Ovary (tissue), 9 donors: ENCODE results near the gene SPIC. TPM values are rescaled to one million over a fixed set of nuclear protein-coding genes. Genes with fewer than 3 reads are reported as not detected.

ENCODE experiments used
- DNase-seq, 5 donors: peaks; one replicate each; pipeline ENCODE4 v3.0.0-alpha.2; 2019 to 2020
- H3K27ac ChIP-seq, 2 donors: fragments of 200-600 bp; one replicate each; pipeline versions ENCODE4 v1.5.1 to v1.8.0; 2019 to 2022
- H3K27me3 ChIP-seq: fragments of 200-600 bp; one replicate; pipeline ENCODE4 v1.8.0; 2022
- H3K36me3 ChIP-seq: fragments of 200-600 bp; sonication (generic); one replicate; pipeline ENCODE4 v1.5.1; 2019
- H3K4me1 ChIP-seq: one replicate; pipeline ENCODE4 v1.8.1; 2013; ENCODE audit warnings: mild to moderate bottlenecking, moderate library complexity; ENCODE audit not compliant: insufficient read depth
- H3K4me3 ChIP-seq: fragments of 200-600 bp; sonication (generic); one replicate; pipeline ENCODE4 v1.5.1; 2017
- H3K9me3 ChIP-seq, 2 donors: fragments of 200-600 bp in 1 of 2; sonication (generic) in 1 of 2; one replicate each; pipeline versions ENCODE4 v1.5.1 to v1.8.1; 2013 to 2019; ENCODE audit warnings: mild to moderate bottlenecking in 1 of 2, moderate library complexity in 1 of 2
- CTCF ChIP-seq, 3 donors: fragments of 450-650 bp in 2 of 3; fragments of 200-600 bp in 1 of 3; IDR thresholded peaks; one replicate each; pipeline versions ENCODE4 v1.5.1 to v1.8.0; 2016 to 2022; ENCODE audit warnings: antibody characterized with exemption in 3 of 3, mild to moderate bottlenecking in 1 of 3
- EP300 ChIP-seq: sonication (generic); formaldehyde crosslinking; IDR thresholded peaks from one replicate; pipeline ENCODE4 v1.6.1; 2017; ENCODE audit warnings: antibody characterized with exemption
- POLR2A ChIP-seq: fragments of 450-650 bp; IDR thresholded peaks from one replicate; pipeline ENCODE4 v1.6.1; 2017; ENCODE audit warnings: antibody characterized with exemption, mild to moderate bottlenecking, moderate library complexity
- WGBS, 3 donors: extraction: QIAGEN DNeasy Blood & Tissue Kit in 1 of 3; methylation state at CpG; one replicate each; pipeline versions ENCODE4 v1.1.5 to v1.1.7; 2013 to 2017; 5-methylcytosine and 5-hydroxymethylcytosine counted together
- intact Hi-C, 4 donors: fragments of 100-400 bp; cut with DNase I; formaldehyde crosslinking; loops; one replicate each; pipeline versions ENCODE4 v1.11.0 to v1.15.1; 2022 to 2023
- polyA plus RNA-seq, 2 donors: library from polyadenylated mRNA; stranded (reverse); fragments of 200-250 nt in 1 of 2; fragments of 350-450 nt in 1 of 2; fragmentation: Illumina TruSeq in 1 of 2; extraction: RNeasy Lipid Tissue Mini Kit (QIAGEN cat#74804) in 1 of 2; gene quantifications; one replicate each; pipeline ENCODE4 v1.2.3, GENCODE V29; 2013 to 2014
- total RNA-seq, 7 donors: library from RNA; depleted of rRNA in 2 of 7; stranded (reverse); fragments of >200 nt in 2 of 7; fragmentation: NEBNext Ultra II Directional in 3 of 7; extraction: Animal tissue kit (Norgen Biotek cat#: 25700) in 3 of 7; gene quantifications; one replicate each; pipeline versions ENCODE4 v1.1.0 to v1.2.4, GENCODE V29; 2016 to 2023
- donor health status: DM: no; HTN: no; CAD: no; lungs with moderate emphysema.
- donor health status: DM: no; HTN: no; CAD: no.
- donor health status: Bipolar disorder and iron deficiency.
- donor health status: DM: yes; HTN: yes; CAD: no.
- donor health status: DM: no; HTN: no; CAD: no.
- donor health status: DM: yes; HTN: yes; CAD: no.

Gene SPIC
- total and polyA plus RNA-seq, 9 donors: 0.17 TPM; not detected in 8

DNA sequence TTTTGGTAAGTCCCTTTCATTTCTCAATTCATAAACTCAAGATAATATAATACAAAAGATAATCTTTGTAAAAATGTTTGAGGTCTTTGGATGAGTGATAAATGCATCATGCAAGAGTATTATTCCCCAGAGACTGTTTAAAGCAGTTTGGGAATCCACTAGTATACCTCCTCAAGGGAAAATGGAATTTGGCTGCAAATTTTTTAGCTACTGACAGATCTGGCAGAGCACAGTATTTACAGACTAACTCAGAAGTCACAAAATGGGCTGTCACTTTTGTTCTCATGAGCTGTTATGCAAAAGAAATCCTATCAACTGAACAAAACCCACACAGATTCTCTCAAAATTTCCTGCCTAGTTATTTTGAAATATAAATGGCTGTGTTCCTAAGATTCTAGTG, 9.9 kb downstream of the SPIC start:
- Histone ChIP-seq H3K4me3 (no peak overlapping the region), H3K36me3 (no peaks in the 10 kb centered on the region), H3K27me3 (no peaks in the 10 kb centered on the region), H3K27ac (no peak overlapping the region), H3K9me3 (no peaks in the 10 kb centered on the region), H3K4me1 (no peaks in the 10 kb centered on the region)
- DNase-seq: no peak
- TF ChIP-seq EP300 (no peak), CTCF (IDR thresholded peaks at IDR 0.05) (no peak), POLR2A (no peak)
- intact Hi-C loops: no loop called here

DNA sequence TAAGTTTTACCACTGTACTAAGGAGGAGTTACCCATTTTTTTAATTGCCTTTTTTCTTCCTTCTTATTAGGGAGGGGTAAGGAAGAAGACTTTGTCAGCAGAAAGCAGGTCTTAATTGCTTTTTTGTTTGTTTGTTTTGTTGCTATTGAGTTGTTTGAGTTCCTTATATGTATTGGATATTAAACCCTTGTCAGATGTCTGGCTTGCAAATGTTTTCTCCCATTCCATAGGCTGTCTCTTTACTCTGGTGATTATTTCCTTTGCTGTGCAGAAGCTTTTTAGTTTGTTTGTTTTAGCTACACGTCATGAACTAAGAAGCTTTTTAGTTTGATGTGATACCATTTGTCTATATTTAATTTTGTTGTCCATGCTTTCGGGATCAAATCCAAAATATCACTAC, 13.3 kb downstream of the SPIC start:
- H3K4me1 ChIP-seq: no peaks in the 10 kb centered on the region
- no peak overlapping the region for H3K27ac ChIP-seq
- TF ChIP-seq EP300 (no peak), CTCF (IDR thresholded peaks at IDR 0.05) (no peak), POLR2A (no peak)
- no peak for DNase-seq
- H3K9me3 ChIP-seq: no peaks in the 10 kb centered on the region
- H3K4me3 ChIP-seq: no peak overlapping the region
- 17 to 40% (median 22%) methylated on average over 2 of the region's 2 CpGs for WGBS, 3 donors
- intact Hi-C loops: no loop called here
- no peaks in the 10 kb centered on the region for H3K27me3 ChIP-seq
- H3K36me3 ChIP-seq: no peaks in the 10 kb centered on the region

DNA sequence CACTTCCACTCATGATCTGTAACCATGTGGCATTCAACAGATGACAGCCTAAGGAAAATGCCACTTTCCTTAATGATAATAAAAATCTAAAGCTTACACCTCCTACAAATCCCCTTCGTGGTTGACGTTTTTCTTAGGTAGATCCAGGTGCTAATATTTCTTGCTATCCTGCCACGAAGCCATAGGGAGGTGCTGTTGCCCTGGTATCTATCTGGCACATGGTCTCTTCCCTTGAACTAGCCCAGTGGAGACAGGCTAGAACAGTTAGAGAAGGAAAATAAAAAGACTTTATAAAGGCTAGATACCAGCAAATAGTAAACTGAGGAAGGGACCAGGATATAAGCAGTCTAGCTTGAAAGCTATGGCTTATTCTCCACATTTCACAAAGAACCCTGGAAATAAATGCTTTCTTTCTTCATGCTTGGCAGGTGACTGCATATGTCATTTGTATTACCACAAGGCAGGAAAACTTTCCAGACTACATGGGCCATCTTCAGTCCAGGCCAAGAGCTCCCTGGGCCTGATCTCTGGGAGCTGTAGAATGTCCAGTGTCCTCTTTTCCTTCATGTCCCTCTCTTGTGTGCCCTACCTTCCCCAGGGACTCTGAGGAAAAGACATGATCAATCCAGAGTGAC, 15.3 kb downstream of the SPIC start:
- 4 to 7% (median 5%) methylated on average over 3 of the region's 3 CpGs for WGBS, 3 donors
- H3K36me3 ChIP-seq: no peaks in the 10 kb centered on the region
- no peak overlapping the region for H3K4me3 ChIP-seq
- H3K27ac ChIP-seq: no peak overlapping the region
- TF ChIP-seq CTCF (IDR thresholded peaks at IDR 0.05) (peak in 1 of 3 donors; percentile 14), EP300 (no peak)
- no peaks in the 10 kb centered on the region for H3K9me3 ChIP-seq
- H3K4me1 ChIP-seq: no peaks in the 10 kb centered on the region
- intact Hi-C loops: loop anchor here in 1 of 4 donors (10.0 kb wide), 1 partner anchor 344 kb away; the partner anchor contains the start of gene GNPTAB
- H3K27me3 ChIP-seq: no peaks in the 10 kb centered on the region
- DNase-seq: no peak

DNA sequence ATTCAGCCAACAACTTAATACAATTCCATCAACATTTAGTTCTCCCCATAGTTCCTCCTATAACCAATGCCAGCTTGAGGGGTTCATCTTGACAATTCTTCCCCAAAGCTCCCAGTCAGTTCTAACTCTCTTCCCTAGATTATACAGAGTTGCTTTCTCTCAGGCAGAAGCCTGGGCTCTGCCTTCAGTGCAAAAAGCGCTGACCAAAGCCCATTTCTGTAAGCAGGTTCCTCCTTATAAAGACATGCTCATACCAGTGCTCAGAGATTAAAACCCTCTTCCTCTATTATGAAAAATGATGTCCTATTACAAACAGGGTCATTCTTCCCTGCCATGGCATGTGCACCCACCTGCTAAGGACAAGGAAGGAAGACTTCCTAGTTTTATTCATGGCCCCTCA, 16.2 kb downstream of the SPIC start:
- no peak overlapping the region for H3K27ac ChIP-seq
- no peaks in the 10 kb centered on the region for H3K4me1 ChIP-seq
- no peaks in the 10 kb centered on the region for H3K27me3 ChIP-seq
- no peaks in the 10 kb centered on the region for H3K36me3 ChIP-seq
- WGBS, 3 donors: 94 to 100% (median 95%) methylated on average over 1 of the region's 1 CpG
- no peaks in the 10 kb centered on the region for H3K9me3 ChIP-seq
- H3K4me3 ChIP-seq: no peak overlapping the region
- intact Hi-C loops: loop anchor here in 1 of 4 donors (10.0 kb wide), 1 partner anchor 343 kb away; the partner anchor contains the start of gene GNPTAB
- TF ChIP-seq CTCF (IDR thresholded peaks at IDR 0.05): no peak
- no peak for TF ChIP-seq EP300
- TF ChIP-seq POLR2A: no peak
- DNase-seq: no peak
